A172 (cell line): ENCODE data around the gene XYLT1. TPM values are rescaled to one million over a fixed set of nuclear protein-coding genes. Genes with fewer than 3 reads are reported as not detected.

Source experiments
- DNase-seq: peaks from one replicate; pipeline ENCODE4 v3.0.0-alpha.2; 2015; ENCODE audit warnings: low spot score
- total RNA-seq: library from RNA; depleted of rRNA; stranded (reverse); fragments of >200 nt; shearing (Covaris generic); gene quantifications from 2 replicates; pipeline ENCODE4 v1.2.3, GENCODE V29; 2014

Gene XYLT1
- total RNA-seq, 1 experiment from 2014 or later = not detected

- DNase-seq = no peak
Measured at GRCh38 chr16:17373533-17373932, 97.2 kb downstream of the XYLT1 start.

DNA sequence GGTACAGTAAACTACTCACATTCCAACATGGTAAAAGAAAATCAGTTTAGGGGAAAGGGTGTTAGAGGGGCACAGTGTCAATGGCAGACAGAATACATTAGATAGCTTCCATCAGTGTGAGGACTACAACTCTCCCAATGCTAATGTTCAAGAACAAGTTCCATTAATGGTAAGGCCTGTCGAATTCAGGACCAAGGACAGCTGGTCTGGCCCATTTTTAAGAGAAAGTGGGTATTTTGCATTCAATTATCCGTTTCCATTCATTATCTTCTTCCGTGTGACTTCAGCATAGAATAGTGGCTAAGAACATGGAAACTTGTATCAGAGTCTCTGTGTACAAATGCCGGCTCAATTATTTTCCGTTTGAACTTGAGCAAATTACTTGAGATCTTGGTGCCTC lies 98.4 kb downstream of the XYLT1 start:
- DNase-seq = no peak

DNA sequence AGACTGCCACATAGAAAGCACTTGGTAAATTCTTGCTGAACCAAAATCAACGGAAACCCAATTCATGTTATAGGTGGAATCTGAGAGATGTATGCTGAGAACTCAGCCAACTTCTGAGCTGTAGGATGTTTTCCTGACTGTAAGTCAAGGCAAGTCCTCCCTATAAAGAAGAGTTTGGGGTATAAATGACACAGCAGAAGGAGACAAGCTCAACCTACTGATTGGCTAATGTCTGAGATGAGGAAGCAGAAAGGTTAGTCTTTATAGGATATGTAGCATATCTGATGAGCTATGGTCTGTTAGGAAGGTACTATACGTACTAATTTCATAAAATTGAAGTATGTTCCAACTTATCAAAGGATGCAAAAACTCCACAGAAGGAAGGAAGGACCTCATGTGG lies 99.5 kb downstream of the XYLT1 start:
- DNase-seq = no peak

- DNase-seq = no peak
Measured at GRCh38 chr16:17370731-17371285, 100.0 kb downstream of the XYLT1 start.

- DNase-seq = no peak
Measured at GRCh38 chr16:17370223-17370707, 100.5 kb downstream of the XYLT1 start.

- no peak for DNase-seq
Measured at GRCh38 chr16:17369421-17370222, 101.1 kb downstream of the XYLT1 start.

DNA sequence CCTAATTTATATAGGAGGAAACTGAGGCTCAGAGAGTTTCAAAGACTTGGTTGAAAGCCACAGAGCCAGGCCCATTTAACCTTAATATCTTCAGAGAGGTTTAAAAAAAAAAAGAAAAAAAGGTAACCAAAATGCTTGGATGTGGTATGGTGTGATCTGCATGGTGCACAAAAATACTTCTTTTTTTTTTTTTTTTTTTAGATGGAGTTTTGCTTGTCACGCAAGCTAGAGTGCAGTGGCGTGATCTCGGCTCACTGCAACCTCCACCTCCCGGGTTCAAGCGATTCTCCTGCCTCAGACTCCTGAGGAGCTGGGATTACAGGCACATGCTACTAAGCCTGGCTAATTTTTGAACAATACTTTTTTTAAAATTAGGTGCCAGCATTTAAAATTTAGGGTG lies 101.8 kb downstream of the XYLT1 start:
- DNase-seq = no peak

DNA sequence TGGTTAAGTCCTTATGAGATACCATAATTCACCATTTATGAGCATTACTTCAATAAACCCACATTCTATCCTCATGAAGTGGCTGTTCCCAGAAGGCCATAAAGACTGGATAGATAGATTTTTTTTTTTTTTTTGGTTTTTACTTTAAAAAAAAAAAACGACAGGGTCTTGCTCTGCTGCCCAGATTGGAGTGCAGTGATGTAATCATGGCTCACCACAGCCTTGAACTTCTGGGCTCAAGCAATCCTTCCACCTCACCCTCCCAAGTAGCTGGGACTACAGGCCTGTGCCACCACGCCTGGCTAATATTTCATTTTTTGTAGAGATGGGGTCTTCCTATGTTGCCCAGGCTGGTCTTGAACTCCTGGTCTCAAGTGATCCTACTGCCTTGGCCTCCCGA lies 102.3 kb downstream of the XYLT1 start:
- DNase-seq = no peak

- no peak for DNase-seq
Measured at GRCh38 chr16:17367923-17368322, 102.8 kb downstream of the XYLT1 start.

DNA sequence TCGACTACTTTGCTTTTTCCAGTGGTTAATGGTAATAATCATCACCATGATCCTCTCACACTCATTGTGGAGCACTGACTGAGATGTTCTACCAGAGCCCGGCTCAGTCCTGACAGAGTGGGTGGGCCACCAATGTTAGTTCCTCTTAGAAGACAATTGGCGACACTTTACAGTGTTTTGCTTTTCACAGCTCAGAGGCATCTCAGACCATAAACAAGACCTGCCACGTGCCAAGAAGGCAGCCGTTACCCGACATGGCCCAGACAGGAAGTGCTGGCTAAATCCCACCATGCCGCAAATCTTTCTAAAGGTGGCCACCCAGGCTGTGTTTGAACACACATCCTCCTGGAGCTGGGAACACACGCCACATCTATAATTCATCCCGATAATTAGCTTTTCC lies 103.7 kb downstream of the XYLT1 start:
- no peak for DNase-seq

DNA sequence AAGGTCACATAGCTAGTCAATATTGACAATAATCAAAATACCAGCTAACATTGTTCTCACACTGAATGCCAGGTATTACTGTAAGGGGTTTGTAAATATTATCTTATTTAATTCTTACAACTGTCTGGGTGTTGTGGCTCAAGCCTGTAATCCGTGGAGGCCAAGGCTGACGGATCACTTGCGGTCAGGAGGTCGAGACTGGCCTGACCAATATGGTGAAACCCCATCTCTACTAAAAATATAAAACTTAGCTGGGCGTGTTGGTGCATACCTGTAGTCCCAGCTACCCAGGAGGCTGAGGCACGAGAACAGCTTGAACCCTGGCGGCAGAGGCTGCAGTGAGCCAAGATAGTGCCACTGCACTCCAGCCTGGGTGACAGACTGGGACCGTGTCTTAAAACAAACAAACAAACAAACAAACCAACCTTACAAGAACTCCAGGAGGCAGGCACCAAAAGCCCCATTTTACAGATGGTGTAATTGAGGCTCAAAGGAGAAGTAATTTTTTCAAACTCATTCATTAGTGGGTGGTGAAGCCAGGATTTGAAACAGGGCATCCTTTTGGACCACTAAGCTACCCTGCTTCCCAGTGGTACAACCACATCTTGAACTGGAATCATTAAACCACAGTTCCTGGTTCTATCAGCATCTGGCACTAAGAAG lies 104.3 kb downstream of the XYLT1 start:
- no peak for DNase-seq

- DNase-seq = no peak
Measured at GRCh38 chr16:17365591-17366298, 105.0 kb downstream of the XYLT1 start.

DNA sequence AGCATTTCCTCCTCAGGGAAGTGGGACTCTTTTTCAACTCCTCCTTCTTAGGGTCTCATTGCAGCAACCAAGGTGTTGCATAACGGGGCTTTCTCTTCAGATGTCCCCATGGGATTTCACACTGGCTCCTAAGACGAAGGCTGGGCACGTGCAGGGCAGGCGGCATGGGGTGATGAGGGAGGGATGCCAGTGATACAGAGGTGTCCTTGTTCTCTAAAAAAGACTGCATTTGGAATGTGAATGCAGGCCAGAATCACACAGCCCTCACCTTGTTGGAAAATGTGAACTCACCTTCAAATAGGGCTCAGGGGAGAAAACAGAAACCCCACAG lies 105.6 kb downstream of the XYLT1 start:
- DNase-seq = no peak

GRCh38 chr16:17364319-17365210 lies 106.2 kb downstream of the XYLT1 start:
- no peak for DNase-seq

DNA sequence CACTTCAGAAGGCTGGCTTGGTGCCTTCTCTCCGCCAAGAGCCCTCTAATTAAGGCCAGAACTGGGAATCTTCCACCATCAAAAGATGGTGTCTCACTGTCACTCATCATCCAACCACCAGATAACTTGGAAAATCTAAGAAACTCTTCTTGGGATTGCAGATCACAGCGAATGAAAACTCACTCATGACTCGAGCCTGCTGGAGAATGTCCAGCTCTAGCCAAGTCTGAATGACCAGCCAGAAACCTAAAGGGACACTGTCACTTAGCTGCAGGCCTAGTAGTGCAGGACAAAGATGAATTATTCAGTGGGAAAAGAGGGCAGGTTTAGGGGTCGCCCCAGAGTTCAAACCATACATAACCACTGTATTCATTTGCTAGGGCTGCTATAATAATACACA lies 107.8 kb downstream of the XYLT1 start:
- DNase-seq = no peak

- no peak for DNase-seq
Measured at GRCh38 chr16:17362183-17362582, 108.6 kb downstream of the XYLT1 start.

DNA sequence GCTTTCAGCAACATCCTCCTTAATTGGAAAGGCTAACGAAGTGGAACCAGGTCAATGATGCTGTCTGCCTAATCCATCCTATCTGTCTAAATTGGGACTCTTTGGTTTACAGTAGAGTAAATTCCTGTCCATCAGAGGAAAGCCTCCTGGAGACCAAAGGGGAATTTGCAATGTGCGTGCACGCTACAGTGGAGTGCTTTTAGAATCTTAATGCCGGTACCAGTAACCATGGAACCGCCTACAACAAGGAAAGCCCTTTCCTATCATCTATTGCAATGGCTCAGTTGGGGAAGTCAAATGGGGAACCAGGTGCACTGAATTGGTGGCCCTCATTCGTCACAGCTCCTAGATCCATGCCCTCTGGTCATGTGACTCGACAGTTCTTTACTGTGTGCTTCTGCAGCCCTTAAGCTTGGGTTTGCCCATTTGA lies 110.1 kb downstream of the XYLT1 start:
- DNase-seq = no peak

- DNase-seq = no peak
Measured at GRCh38 chr16:17359788-17360390, 110.9 kb downstream of the XYLT1 start.

- no peak for DNase-seq
Measured at GRCh38 chr16:17358846-17359245, 111.9 kb downstream of the XYLT1 start.

DNA sequence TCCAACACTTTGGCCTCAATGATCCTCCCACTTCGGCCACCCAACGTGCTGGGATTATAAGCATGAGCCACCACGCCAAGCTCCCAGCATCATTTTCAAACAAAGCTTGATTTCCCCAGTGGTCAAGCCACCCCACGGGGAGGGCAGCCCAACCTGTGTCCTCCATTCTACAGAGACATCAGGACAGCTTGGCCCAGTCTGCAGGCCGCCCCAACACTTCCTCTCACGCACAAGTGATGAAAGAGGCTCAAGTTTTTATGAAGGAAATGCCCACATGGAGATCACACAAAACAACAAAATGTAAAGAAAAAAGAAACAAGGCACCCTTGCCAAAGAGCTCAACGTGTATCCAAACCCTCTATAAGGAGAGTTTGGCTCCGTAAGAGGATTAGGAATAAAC lies 112.4 kb downstream of the XYLT1 start:
- DNase-seq = no peak
